ENCODE data around the gene ST3GAL2. TPM values are rescaled to one million over a fixed set of nuclear protein-coding genes. Genes with fewer than 3 reads are reported as not detected.
A peak's percentile ranks its signal among the peaks of the same experiment; 100 is the strongest.

ST3GAL2 gene
- total and polyA plus RNA-seq, 2 of the 4 experiments (the other 2 are of a cell fraction), result 17.4 to 17.7 TPM

DNA sequence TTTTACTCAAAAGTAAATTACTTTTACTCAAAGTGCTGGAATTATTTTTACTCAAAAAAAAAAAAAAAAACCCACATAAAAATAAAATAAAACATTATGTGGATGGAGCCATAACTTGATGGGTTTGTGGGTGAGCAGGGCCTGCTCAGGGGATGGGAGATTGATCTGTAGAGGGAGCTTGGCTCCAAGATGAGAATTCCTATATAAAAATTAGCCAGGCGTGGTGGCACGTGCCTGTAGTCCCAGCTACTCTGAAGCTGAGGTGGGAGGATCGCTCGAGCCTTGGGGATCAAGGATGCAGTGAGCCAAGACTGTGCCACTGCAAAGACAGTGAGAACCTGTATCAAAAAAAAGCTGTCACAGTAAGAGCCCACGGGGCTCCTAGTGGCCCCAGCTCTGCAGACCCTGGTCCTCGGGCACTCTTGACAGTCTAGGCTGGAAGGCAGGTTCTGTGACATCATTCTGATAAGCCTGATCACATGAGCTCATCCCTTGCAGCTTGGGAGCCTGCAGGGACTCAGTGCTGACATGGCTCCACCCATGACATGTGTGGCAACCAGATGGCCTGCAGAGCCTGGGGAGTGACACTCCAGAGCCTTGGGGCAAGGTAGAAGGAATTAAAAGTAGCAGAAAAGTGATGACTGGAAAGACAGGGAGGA, 42.5 kb downstream of the ST3GAL2 start:
- Histone ChIP-seq H3K9me3 (ENCODE audit: control insufficient read depth, insufficient read depth, low read length) (no peaks in the 10 kb centered on the region), H3K4me2 (ENCODE audit: low read depth, low read length) (no peak overlapping the region), H2BK5ac (ENCODE audit: low read depth, low read length, poor library complexity, severe bottlenecking) (no peak overlapping the region), H3K79me1 (ENCODE audit: low read depth in 1 of 2, low read length in 2 of 2) (peaks cover 4 to 68% of the 10 kb centered on the region in 2 experiments; a peak in 3 of 4 replicates), H3K18ac (ENCODE audit: low read depth, low read length) (no peak overlapping the region), H3K56ac (ENCODE audit: extremely low read depth, insufficient read depth, low read length) (no peak overlapping the region), H3K9me1 (ENCODE audit: insufficient read depth, low read length) (peaks cover 6% of the 10 kb centered on the region), H2BK20ac (ENCODE audit: low read depth, low read length) (no peak overlapping the region), H3K27me3 (ENCODE audit: control insufficient read depth, insufficient read depth, low read length) (no peaks in the 10 kb centered on the region), H3K4me3 (ENCODE audit: insufficient read depth, low read depth, low read length) (no peak overlapping the region), H4K8ac (ENCODE audit: low read depth in 2 of 2, low read length in 2 of 2) (no peak overlapping the region), H3K4ac (ENCODE audit: low read depth, low read length) (no peak overlapping the region), H3K27ac (ENCODE audit: insufficient read depth, low read length) (no peak overlapping the region), H2BK120ac (ENCODE audit: low read depth, low read length) (no peak overlapping the region), H3K4me1 (ENCODE audit: control insufficient read depth, insufficient read depth, low read length) (peaks cover 9% of the 10 kb centered on the region), H3K14ac (replicated peaks; ENCODE audit: low read depth, low read length) (no peak overlapping the region), H2AK9ac (replicated peaks; ENCODE audit: low read depth, low read length, poor library complexity) (no peak overlapping the region), H2AK5ac (ENCODE audit: low read depth, low read length) (no peak overlapping the region), H4K91ac (ENCODE audit: insufficient read depth, low read depth, low read length) (no peak overlapping the region), H3K9ac (ENCODE audit: low read depth, low read length) (no peak overlapping the region), H2AFZ (replicated peaks; ENCODE audit: low read length, poor library complexity) (no peak overlapping the region), H2BK15ac (ENCODE audit: low read depth, low read length) (no peak overlapping the region), H3K36me3 (ENCODE audit: control insufficient read depth, insufficient read depth, low read length) (peaks cover 25% of the 10 kb centered on the region; the same call in 1 of the 2 replicates), H3K23ac (ENCODE audit: low read depth, low read length) (no peak overlapping the region), H4K5ac (ENCODE audit: low read depth, low read length) (no peak overlapping the region), H4K20me1 (ENCODE audit: insufficient read depth, low read length) (peaks cover 10% of the 10 kb centered on the region)
- intact Hi-C loops (cut with micrococcal nuclease), result loop anchor here (5.0 kb wide), 1 partner anchor 81 kb away; no protein-coding TSS in a partner anchor
- WGBS, 2 experiments (ENCODE audit: extremely low coverage in 2 of 2, insufficient read length in 1 of 2), result 87% methylated on average over 5 of the region's 6 CpGs; no CpG with 5 or more reads in 1 of the 2 experiments
- dilution Hi-C loops (cut with HindIII; ENCODE audit: low sequenced_read_pairs, unreplicated experiment), result no loop called here
- ChIA-PET CTCF (no interaction called here), POLR2A (ENCODE audit: unreplicated experiment) (no interaction called here)
- TF ChIP-seq RCOR1 (IDR thresholded peaks at IDR 0.05; ENCODE audit: insufficient replicate concordance, low read length) (no peak), USF2 (IDR thresholded peaks at IDR 0.05; ENCODE audit: low read depth, low read length) (no peak), RAD21 (IDR thresholded peaks at IDR 0.05; ENCODE audit: low read length) (no peak)
- BruUV-seq (replicated peaks), result no TSS peak
- in situ Hi-C loops (cut with MboI; ENCODE audit: low sequenced_read_pairs), result no loop called here
- ATAC-seq (ENCODE audit: low read depth) (peak; percentile 38; the same call in 1 of the 2 replicates), DNase-seq (peak; percentile 42)

Measured in IMR-90 (cell line).